Measurements from ENCODE around the gene PDK4. TPM values are rescaled to one million over a fixed set of nuclear protein-coding genes. Genes with fewer than 3 reads are reported as not detected.

Gene PDK4
- total and polyA plus RNA-seq, 2 of the 13 experiments (the other 11 are each of a cell fraction or from before 2014, with no cell fraction given), result 0.04 TPM; not detected in 1

DNA sequence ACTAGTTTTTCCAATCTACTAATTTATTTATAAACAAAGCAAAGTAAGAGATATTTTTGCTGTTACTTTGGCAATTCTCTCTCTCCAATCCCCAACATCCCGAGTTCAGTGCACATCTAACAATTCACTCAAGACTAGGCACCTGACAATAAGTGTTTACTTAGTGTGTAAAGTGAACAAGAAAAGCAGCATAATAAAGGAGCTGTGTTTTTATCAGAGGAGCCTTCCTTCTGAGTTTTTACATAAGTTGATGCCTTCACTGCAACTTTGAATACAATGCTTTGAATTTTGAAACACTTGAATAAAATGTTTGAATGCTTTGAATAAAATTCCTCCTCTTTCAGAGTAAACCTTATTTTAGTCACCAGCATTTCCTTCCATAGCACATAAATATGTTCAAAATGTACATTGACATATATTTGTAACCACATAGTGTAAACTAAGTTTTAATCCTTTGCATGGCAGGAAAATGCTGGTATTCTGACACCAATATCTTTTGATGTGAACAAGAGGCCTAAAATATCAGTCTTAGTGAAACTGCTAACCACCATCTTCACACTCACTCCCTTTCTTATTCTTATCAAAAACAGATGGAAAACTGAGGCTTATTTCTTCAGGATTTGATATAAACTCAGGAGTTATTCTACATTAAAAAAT, 11.4 kb downstream of the PDK4 start:
- intact Hi-C loops (cut with micrococcal nuclease; ENCODE audit: unreplicated experiment), result no loop called here
- Histone ChIP-seq H3K36me3 (replicated peaks in 1 of 2; ENCODE audit: control insufficient read depth in 1 of 2, insufficient read depth in 2 of 2, low read length in 2 of 2) (no peaks in the 10 kb centered on the region), H3K4me3 (replicated peaks in 1 of 3; ENCODE audit: insufficient read depth in 1 of 3, low read depth in 2 of 3, low read length in 3 of 3) (no peak overlapping the region), H3K27ac (ENCODE audit: extremely low read length, insufficient read depth, low read length) (no peak overlapping the region), H3K27me3 (ENCODE audit: control insufficient read depth in 1 of 2, insufficient read depth in 2 of 2, low read length in 2 of 2) (no peaks in the 10 kb centered on the region), H3K9me3 (ENCODE audit: low read length) (no peaks in the 10 kb centered on the region), H3K4me2 (ENCODE audit: low read depth, low read length) (no peak overlapping the region), H2AFZ (ENCODE audit: low read length) (no peak overlapping the region), H3K9ac (ENCODE audit: insufficient read depth, low read depth, low read length) (no peak overlapping the region), H4K20me1 (ENCODE audit: insufficient read depth, low read length) (no peaks in the 10 kb centered on the region), H3K79me2 (ENCODE audit: insufficient read depth, low read length) (no peaks in the 10 kb centered on the region), H3K4me1 (ENCODE audit: insufficient read depth, low read length) (peaks cover 9% of the 10 kb centered on the region)
- 0% methylated on average over 1 of the region's 1 CpG for WGBS (ENCODE audit: low lambda C conversion rate)
- TF ChIP-seq RAD51 (IDR thresholded peaks at IDR 0.05; ENCODE audit: borderline replicate concordance), result no peak
- in situ Hi-C loops (cut with HindIII; ENCODE audit: extremely low pct_ligation_motif_present, low pct_unique_long_range_greater_than_20kb), result no loop called here
- no peak for DNase-seq (ENCODE audit: low spot score)
- ChIA-PET CTCF (ENCODE audit: low intra/inter-chr PET ratio, low total read pairs) (no interaction called here), POLR2A (no interaction called here)
- ATAC-seq, result no peak
- BruUV-seq (replicated peaks), result no TSS peak
- FAIRE-seq, result no peak

DNA sequence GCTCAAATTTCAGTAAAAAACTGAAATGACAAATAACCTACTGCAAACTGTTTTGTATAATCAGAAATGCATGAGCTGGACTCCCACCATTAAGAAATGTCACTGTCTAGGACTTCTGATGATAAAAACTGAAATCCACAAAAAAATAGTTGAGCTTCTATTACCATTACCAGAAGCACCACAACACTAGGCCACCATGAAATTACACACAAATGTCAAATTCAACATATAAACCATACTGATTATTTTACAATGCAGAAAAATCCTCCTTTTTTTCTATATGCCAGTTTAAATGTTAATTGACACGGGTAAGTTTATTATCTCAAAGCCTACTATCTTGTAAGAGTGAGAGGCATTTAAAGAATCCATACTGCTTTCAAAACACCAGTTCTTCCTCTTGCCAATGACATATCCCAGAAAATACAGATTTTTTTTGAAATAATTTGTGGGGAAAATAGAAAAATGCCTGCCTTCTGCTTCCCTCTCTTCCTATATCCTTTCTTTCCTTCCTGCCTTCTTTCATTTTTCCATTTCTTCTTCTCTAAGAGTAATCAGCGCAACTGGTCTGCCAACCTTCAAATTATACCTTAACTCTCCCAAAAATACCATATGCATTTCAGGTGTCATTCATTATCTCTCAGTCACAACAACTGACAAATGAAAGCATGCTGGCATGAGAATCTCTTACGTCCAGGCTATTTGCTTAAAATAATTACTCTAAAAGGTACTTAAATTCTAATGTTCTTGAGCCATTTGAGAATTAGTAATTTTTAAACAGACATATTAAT, 12.3 kb downstream of the PDK4 start:
- Histone ChIP-seq H3K27ac (ENCODE audit: extremely low read length, insufficient read depth, low read length) (no peak overlapping the region), H4K20me1 (ENCODE audit: insufficient read depth, low read length) (no peaks in the 10 kb centered on the region), H3K27me3 (ENCODE audit: control insufficient read depth in 1 of 2, insufficient read depth in 2 of 2, low read length in 2 of 2) (no peaks in the 10 kb centered on the region), H3K4me2 (ENCODE audit: low read depth, low read length) (no peak overlapping the region), H3K36me3 (replicated peaks in 1 of 2; ENCODE audit: control insufficient read depth in 1 of 2, insufficient read depth in 2 of 2, low read length in 2 of 2) (no peaks in the 10 kb centered on the region), H3K4me3 (replicated peaks in 1 of 3; ENCODE audit: insufficient read depth in 1 of 3, low read depth in 2 of 3, low read length in 3 of 3) (no peak overlapping the region), H3K4me1 (ENCODE audit: insufficient read depth, low read length) (peaks cover 2% of the 10 kb centered on the region; the same call in 1 of the 2 replicates), H2AFZ (ENCODE audit: low read length) (no peak overlapping the region), H3K79me2 (ENCODE audit: insufficient read depth, low read length) (no peaks in the 10 kb centered on the region), H3K9ac (ENCODE audit: insufficient read depth, low read depth, low read length) (no peak overlapping the region), H3K9me3 (ENCODE audit: low read length) (no peaks in the 10 kb centered on the region)
- ATAC-seq, result no peak
- BruUV-seq (replicated peaks), result no TSS peak
- ChIA-PET POLR2A (no interaction called here), CTCF (ENCODE audit: low intra/inter-chr PET ratio, low total read pairs) (no interaction called here)
- 57% methylated on average over 3 of the region's 3 CpGs for WGBS (ENCODE audit: low lambda C conversion rate)
- no peak for FAIRE-seq
- in situ Hi-C loops (cut with HindIII; ENCODE audit: extremely low pct_ligation_motif_present, low pct_unique_long_range_greater_than_20kb) (no loop called here), intact Hi-C loops (cut with micrococcal nuclease; ENCODE audit: unreplicated experiment) (no loop called here)
- no peak for TF ChIP-seq CREM (IDR thresholded peaks at IDR 0.05)
- TF ChIP-seq CREM (CRISPR knock-in tag; IDR thresholded peaks at IDR 0.05), result no peak
- DNase-seq (ENCODE audit: low spot score), result no peak
